GM12872 (cell line): ENCODE data around the gene ZGRF1.

Experiments
- CTCF ChIP-seq: IDR thresholded peaks from 3 replicates; pipeline ENCODE4 v1.5.1; 2011; ENCODE audit warnings: low read depth, mild to moderate bottlenecking, low read length, moderate library complexity; ENCODE audit not compliant: insufficient read depth

The ZGRF1 gene

DNA sequence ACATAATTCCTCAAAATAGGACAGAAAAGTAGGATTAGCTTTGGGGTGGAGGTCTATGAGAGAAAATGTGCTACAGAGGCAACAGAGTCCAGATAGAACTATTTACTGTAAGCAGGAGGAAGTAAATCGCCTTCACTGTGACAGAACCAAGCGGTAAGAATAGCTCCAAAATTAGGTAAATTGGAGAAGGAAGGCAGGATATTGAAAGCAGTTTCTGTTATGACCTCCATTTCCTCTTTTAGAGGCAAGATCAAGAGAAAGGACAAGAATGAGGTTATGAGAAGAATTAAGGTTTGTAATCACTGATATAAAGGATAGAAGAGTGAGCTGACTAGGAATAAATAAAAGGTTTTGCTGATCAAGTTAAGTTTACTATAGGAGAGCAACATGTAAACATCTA is 76.6 kb downstream of the ZGRF1 start:
- no peak for TF ChIP-seq CTCF

GRCh38 chr4:112559053-112559452 is 77.7 kb downstream of the ZGRF1 start:
- no peak for TF ChIP-seq CTCF

DNA sequence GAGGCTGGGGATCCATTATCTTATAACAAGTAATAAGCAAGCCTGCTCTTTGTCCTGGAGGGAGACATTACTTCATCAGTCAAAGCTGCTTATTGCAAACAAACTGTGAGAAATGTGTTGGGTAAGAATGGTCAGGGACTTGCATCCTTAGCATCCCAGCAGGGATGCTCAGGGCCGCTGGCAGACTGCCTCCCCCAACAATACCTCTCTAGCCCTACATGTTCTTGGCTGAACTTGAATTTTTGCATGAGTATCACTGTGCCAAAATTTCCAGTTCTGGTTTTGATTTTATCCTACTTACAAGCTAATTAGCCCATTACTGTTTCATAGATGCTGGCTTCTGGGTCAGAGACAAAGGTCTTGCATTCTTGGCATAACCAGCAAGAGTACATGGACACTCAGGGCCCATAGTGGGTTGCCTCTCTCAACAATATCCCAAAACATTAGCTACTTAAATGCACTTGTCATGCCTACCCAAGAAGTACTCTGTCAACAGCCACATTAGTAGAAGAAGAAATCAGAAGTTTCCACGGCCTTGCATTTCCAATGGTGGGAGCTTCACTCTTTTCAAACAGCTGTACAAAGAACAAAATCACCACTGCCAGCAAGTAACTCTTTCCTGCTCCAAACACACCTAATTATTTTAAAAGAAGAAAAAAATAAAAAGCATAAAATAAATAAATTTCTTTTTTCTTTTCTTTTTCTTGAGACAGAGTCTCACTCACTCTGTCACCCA is 78.9 kb downstream of the ZGRF1 start:
- TF ChIP-seq CTCF, result no peak

DNA sequence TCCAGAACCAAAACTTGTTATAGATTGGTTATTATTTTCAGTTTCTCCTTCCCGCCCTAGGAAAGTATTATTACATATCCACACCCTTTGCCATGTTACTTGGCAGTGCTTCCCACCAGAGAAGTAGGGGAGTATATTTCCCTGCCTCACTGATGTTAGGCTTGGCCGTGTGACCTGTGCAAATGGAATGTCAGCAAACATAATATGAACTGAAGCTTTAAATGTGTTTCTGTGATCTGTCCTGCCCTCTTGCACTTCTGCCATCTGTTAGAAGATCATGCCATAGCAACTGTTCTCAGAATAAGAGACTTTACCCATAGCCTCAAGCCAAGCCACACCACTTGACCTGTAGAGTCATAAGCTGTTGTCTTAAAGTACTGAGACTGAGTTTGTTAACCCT is 84.0 kb downstream of the ZGRF1 start:
- no peak for TF ChIP-seq CTCF

- TF ChIP-seq CTCF, result no peak
These were observed 86.0 kb downstream of the ZGRF1 start for GRCh38 chr4:112550728-112551127.

DNA sequence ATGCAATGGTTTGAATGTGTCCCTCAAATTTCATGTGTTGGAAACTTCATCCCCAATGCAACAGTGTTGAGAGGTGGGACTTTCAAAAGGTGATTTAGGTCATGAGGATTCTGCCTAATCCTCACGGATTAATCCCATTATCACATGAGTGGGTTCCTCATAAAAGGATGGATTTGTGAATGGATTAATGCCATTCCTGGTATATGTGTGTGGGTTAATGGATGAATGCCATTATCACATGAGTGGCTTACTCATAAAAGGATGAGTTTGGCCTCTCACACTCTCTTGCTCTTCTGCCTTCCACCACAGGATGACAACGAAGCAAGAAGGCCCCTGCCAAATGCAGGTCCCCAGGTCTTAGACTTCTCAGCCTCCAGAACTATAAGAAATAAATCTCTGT is 90.2 kb downstream of the ZGRF1 start:
- TF ChIP-seq CTCF, result no peak

- no peak for TF ChIP-seq CTCF
These were observed 91.4 kb downstream of the ZGRF1 start for GRCh38 chr4:112545346-112545745.
